Mucosa of gallbladder (tissue), 1 donor: Measurements from ENCODE around the gene LIN54. TPM values are rescaled to one million over a fixed set of nuclear protein-coding genes. Genes with fewer than 3 reads are reported as not detected.
"Not testable (repeated sequence)": the region's sequence is repeated elsewhere in the genome, so short reads cannot be mapped to it uniquely, and the experiment has no call there.

Experiments used
- DNase-seq: peaks from one replicate; pipeline ENCODE4 v3.0.0-alpha.2; 2020; ENCODE audit warnings: low spot score
- total RNA-seq: library from RNA; stranded (reverse); gene quantifications from one replicate; pipeline ENCODE4 v1.2.1, GENCODE V29; 2021
- donor health status: DM: no; HTN: no; CAD: no.

Gene LIN54
- total RNA-seq, 1 donor from 2014 or later: 11.5 TPM

DNA sequence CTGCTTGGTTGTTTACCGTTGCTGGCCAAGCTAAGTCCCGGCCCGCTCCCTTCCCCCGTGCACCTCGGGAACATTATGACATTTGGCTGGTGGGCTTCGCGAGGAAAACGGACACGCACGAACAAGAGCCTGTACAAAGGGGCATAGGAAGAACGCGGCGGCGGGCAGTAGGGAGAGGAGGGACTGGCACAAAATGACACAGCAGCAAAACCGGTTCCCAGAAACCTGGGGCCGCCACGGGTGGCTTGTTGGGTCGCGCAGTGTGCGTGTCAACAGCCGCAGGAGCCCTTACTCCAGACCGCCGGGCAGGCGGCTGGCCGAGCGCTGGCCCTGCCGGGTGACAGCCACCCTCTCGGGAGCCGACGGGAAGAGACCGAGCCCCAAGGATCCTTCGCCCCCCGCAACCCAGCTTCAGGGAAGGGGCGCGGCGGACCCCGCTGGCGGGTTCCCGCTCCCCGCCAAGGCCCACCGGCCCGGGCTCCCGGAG, 1.6 kb upstream of the LIN54 start:
- peak; percentile 18 for DNase-seq

DNA sequence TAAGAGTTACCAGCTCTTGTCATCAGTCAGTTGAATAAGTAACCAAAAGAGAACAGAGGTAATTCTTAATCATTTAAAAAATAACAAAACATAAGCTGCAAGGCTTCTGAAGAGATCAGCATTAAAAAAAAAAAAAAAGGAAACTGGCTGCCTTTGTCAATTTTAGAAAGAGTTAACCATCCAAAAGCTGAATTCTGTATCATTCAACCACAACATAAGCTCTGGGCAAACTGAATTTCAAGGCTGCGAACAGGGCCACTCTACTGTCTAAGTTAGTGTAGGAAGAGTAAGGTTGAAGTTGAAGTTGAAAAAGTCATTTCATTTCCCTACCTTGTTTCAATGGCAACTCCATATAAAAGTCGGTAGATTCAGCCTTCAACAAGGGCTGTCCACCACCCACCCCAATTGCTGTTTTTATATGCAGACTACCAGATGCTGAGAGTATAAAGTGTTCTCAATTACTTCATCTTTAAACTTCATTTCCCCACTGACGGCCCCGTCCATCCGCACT, 1.1 kb upstream of the LIN54 start:
- no peak for DNase-seq

- DNase-seq: no peak
These were observed 507 bp downstream of the LIN54 start for GRCh38 chr4:83010111-83010521.

GRCh38 chr4:83009529-83009928, 1.1 kb downstream of the LIN54 start:
- no peak for DNase-seq

- not testable (repeated sequence) for DNase-seq
These were observed 7.4 kb downstream of the LIN54 start for GRCh38 chr4:83003044-83003791.

DNA sequence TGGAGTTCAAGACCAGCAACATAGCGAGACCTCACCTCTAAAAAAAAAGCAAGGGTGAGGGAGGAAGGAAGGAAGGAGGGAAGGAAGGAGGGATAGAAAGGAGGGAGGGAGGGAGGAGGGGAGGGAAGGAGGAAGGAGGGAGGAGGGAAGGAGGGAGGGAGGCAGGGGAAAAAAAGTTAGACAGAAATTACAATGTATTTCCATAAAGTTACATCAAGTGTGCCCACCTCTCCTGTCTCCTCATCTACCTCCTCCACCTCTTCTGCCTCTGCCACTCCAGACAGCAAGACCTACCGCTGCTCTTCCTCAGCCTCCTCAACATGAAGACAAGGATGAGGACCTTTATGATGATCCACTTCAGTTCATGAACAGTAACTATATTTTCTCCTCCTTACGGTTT, 8.3 kb downstream of the LIN54 start:
- no peak for DNase-seq

GRCh38 chr4:82998898-82999297, 11.7 kb downstream of the LIN54 start:
- no peak for DNase-seq

DNA sequence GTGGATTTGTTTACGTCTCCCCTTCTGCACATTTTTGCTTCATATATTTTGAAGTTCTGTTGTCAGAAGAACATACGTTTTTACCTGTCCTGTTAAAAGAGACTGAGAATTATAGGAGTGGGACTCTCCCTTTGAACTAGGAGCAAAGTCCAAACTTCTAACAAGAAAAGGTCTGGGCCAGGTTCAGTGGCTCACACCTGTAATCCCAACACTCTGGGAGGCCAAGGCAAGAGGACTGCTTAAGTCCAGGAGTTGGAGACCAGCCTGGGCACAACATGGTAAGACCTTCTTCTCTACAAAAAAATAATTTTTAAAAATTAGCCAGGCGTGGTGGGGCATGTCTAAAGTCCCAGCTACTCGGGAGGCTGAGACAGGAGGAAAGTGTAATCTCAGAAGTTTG, 15.8 kb downstream of the LIN54 start:
- no peak for DNase-seq

DNA sequence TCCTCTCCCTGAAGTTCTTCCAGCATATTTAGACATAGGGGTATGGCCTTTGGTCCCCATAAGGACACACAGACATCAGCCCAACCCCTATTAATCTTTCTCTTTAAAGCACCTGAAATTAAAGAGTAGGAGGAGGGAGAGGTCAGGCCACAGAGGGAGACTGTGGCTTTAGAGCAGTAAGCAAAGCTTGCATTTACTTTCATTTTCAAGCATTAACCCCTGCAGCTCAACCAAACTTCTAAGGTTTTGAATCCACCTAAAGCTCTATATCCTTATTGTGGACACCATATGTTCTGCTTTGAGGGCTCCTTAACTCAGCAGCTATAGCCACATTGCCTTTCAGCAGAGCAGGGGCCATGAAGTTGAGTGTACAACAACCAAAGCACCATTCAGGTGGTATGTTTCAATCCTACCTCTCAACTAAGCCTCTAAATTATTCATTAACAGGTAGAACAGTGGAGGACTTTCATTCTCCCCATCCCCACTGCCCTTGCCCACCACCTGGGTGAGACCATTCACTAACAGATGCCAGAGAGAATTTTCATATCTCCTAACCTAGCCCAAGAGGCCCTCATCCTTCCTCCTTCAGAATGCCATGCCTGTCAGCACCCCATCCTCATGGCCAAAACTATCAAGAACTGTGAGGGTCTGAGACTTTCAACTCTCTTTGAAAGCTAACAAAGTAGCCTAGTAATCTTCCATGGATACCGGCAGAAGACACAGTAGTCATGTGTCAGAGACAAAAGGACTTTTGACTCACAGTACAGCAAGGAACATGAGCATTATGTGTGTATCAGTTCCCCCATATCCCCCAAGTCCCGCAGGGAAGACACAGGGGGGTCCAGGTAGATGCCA, 20.8 kb downstream of the LIN54 start:
- no peak for DNase-seq

DNA sequence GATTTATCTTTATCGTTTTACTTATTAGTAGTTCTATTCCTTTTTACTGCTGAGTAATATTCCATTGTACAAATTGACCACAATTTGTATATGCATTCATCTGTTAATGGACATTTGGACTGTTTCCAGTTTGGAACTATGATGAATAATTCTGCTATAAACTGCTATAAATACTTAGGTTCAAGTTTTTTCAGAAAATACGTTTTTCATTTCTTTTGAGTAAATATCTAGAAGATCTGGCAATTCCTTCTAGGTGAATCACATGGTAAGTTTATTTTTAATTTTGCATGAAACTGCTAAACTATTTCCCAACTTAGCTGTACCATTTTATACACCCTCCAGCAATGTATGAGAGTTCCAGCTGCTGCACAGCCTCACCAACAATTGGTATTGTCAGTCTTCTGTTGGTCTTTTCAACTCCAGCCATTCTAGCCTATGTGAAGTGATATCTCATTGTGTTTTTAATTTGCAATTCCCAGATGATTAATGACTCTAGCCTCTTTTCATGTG, 22.2 kb downstream of the LIN54 start:
- DNase-seq: no peak

DNA sequence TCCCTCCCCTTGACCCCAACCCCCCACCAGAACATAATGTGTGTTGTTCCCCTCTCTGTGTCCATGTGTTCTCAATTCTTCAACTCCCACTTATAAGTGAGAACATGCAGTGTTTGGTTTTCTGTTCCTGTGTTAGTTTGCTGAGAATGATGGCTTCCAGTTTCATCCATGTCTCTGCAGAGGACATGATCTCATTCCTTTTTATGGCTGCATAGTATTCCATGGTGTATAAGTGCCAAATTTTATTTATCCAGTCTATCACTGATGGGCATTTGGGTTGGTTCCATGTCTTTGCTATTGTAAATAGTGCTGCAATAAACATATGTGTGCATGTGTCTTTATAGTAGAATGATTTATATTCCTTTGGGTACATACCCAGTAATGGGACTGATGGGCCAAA, 23.1 kb downstream of the LIN54 start:
- not testable (repeated sequence) for DNase-seq

DNA sequence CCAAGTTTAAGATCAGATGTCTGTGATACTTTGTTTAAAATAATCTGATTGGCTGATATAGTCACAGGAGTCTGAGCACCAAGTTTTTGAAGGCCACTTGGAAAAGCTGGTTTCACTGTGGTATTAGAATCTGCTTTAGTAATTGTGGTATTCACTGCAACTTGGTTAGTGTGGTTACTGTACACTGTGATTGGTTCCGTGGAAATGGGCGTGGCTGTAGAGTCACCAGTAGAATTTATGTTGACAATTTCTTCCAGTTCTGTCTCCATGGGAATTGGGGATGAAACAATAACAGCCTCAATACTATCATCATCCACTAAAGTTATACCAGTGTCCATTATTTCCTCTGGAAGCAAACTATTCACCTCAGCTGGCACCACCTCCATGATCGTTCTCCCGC, 26.2 kb downstream of the LIN54 start:
- no peak for DNase-seq

- DNase-seq: no peak
These were observed 27.2 kb downstream of the LIN54 start for GRCh38 chr4:82983444-82983843.

GRCh38 chr4:82981138-82981537, 29.5 kb downstream of the LIN54 start:
- no peak for DNase-seq

- no peak for DNase-seq
These were observed 34.8 kb downstream of the LIN54 start for GRCh38 chr4:82975792-82976191.

GRCh38 chr4:82969414-82969813, 41.2 kb downstream of the LIN54 start:
- DNase-seq: no peak

- no peak for DNase-seq
These were observed 41.7 kb downstream of the LIN54 start for GRCh38 chr4:82968972-82969371.

DNA sequence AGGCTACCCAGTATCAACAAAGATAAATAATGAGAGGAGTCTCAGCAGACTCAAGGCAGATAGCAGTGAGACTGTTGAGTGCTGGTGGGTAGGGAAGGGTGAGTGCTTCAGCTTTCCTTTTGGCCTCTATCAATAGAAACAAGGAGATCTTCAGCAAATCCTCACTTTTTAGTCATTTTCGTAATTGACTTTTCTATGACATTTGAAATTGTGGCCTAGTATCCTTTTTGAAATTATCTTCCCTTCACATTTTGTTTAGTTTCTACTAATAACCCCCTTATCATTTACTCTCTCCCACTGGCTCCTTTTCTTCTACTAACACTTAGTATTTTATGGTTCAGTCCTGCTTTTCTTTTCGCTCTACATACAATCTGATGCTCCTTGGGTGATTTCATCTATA, 44.9 kb downstream of the LIN54 start:
- DNase-seq: no peak

GRCh38 chr4:82957045-82957444, 53.6 kb downstream of the LIN54 start:
- DNase-seq: no peak

DNA sequence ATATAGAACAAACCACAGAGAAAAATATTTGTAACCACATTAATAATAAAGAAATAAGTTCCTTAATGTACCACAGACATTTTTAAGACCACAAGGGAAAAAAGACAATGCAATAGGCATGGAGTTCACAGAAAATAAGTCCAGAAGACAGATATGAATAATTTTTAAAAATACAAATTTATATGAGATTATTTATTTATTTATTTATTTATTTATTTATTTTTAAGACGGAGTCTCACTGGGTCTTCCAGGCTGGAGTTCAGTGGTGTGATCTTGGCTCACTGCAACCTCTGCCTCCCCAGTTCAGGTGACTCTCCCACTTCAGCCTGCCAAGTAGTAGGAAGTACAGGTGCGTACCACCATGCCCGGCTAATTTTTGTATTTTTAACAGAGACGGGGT, 56.4 kb downstream of the LIN54 start:
- no peak for DNase-seq

- DNase-seq: no peak
These were observed 59.4 kb downstream of the LIN54 start for GRCh38 chr4:82951196-82951595.

DNA sequence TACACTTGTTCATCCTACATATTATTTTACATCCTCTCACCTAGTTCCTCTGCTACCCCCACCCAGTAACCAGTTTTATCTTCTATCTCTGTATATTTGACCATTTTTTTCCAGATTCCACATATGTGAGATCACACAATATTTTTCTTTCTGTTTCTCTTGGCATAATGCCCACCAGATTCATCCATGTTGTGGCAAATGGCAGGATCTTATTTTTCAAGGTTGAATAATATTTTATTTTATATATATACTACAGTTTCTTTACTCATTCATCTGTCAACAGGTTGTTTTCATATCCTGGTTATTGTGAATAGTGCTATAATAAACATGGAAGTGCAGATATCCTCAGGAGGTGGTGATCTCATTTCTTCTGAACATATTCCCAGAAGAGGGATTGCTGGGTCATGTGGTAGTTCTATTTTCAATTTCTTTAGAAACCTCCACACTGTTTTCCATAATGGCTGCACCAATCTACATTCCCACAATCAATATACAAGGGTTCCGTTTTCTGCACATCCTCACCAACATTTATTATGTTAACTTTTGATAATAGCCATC, 61.9 kb downstream of the LIN54 start:
- no peak for DNase-seq
